LNCAP (cell line): ENCODE measurements around the gene F13A1.

Experiments
- TF ChIP-seq, protein P1 (sequence below): fragments of 450-650 bp; IDR thresholded peaks from 2 replicates; pipeline ENCODE4 v1.5.1; 2017; ENCODE audit warnings: mild to moderate bottlenecking

Gene F13A1

DNA sequence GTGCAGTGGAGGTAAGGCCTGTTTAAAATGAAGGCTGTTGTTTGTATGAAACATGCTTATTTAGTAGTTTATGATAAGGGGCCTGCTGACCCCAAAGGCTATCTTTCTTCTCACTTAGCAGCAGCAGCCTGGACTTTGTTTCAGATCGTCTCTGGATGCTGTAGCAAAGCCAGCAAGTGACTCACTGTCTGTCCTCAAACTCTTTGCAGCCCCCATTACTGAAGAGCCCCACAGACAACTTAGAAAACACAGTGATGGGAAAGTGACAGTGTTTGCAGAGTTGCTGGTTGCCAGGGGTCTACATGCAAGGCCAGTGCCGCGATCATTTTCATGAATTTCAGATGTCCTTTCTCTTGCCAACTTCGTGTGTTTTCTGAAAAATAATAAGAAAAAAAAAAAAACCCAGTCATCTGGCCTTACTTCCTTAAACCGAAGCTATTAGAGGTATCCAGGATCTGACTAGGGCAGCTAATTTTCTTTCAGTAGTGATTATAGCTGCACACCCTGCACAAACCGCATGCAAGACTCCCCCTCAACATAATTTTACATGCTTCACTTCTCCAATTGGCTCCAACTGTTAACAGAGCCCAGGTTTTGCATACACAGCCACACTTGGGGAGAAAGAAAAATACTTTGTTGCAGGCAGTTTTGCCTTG, 11.6 kb upstream of the F13A1 start:
- TF ChIP-seq, protein P1, sequence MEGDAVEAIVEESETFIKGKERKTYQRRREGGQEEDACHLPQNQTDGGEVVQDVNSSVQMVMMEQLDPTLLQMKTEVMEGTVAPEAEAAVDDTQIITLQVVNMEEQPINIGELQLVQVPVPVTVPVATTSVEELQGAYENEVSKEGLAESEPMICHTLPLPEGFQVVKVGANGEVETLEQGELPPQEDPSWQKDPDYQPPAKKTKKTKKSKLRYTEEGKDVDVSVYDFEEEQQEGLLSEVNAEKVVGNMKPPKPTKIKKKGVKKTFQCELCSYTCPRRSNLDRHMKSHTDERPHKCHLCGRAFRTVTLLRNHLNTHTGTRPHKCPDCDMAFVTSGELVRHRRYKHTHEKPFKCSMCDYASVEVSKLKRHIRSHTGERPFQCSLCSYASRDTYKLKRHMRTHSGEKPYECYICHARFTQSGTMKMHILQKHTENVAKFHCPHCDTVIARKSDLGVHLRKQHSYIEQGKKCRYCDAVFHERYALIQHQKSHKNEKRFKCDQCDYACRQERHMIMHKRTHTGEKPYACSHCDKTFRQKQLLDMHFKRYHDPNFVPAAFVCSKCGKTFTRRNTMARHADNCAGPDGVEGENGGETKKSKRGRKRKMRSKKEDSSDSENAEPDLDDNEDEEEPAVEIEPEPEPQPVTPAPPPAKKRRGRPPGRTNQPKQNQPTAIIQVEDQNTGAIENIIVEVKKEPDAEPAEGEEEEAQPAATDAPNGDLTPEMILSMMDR: no peak

DNA sequence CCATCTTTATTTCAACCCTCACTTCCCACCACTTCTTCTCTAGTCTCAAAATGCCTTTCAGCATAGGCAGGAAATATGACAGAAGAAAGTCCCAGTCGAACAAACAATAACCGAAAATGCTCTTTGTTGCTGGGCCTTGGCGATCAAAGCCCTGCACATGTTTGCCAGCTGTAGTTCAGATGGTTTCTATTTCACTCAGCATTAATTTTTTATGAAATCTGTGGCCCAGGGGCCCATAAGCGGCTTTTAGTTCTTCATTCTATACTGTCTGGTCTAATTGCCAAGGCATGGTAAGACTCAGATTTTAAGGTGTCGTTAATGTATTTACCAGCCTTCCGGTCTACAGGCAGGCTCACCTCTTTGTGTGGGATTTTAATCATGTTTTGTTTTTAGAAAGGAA, 10.9 kb upstream of the F13A1 start:
- TF ChIP-seq, protein P1: no peak

DNA sequence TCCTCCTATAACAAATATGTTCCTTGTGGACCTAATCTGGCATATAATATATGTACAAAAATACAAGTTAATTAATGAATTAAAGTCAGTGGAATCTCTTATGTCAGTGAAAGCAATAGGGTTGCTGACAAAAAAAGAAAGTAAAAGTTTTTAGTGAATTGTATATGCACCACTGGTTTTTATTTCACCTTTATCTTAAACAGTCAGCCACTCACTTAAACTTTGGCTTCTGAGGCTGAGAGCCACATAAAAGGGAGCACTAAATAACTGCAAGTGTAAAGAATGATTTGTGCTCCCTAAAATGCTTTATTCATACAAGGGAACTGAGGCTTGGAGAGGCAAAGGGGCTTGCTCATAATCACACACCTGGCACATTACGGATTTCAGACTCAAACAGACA, 9.9 kb upstream of the F13A1 start:
- TF ChIP-seq, protein P1: no peak

DNA sequence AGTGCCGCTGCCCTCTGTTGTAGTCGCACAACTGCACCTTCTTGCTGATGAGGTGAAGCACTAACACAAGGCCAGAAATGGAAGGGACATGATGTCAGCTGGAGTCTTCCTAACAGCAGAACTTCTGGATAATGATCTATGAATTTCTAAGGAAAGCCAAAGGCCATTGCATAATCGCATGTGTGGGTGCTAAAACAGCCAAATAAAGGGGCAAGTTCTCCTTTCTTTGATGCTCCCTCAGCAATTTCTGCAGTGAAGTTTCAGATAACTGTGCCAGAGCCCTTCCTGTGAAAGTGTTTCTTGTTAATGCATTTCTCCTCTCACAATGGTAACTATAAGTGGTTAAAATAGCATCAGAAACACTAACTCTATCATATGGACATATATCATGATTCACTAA, 8.0 kb upstream of the F13A1 start:
- TF ChIP-seq, protein P1: no peak

DNA sequence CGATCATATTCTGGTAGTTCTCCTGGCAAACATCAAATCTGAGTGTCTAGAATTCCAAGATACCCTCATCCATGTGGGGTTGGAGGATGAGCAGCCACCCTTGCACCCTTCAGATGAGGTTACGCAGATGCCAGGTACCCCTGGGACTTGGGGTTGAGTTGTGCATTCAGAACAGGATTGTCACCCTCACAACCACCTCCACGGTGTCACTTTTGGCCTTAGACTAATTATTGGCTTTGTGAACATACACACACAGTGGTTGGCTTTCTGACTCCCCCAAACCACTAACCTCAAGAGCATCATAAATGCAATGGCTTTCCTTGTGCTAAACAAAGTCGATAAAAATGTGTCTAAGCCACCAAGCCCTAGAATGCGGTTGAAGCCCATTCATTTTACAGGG, 2.9 kb upstream of the F13A1 start:
- TF ChIP-seq, protein P1: no peak

DNA sequence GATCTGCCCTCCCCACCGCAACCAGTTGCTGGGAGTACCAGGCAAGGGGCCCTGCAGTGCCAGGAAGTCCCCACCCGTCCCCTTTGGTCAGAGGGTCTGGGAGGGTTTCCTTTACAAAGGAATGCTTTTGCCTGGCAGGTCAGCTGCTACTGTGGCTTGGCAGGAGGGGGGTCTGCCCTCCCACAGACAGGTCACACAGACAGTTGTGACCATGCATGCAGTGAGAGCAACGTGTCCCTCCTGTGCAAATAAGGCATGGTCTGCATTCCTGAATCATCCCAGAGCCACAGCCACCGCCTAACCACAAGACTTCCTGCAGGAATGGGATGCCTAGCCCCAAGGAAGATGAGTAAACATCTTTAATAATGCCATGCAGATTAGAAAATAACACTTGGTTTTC, 439 bp upstream of the F13A1 start:
- TF ChIP-seq, protein P1: no peak

DNA sequence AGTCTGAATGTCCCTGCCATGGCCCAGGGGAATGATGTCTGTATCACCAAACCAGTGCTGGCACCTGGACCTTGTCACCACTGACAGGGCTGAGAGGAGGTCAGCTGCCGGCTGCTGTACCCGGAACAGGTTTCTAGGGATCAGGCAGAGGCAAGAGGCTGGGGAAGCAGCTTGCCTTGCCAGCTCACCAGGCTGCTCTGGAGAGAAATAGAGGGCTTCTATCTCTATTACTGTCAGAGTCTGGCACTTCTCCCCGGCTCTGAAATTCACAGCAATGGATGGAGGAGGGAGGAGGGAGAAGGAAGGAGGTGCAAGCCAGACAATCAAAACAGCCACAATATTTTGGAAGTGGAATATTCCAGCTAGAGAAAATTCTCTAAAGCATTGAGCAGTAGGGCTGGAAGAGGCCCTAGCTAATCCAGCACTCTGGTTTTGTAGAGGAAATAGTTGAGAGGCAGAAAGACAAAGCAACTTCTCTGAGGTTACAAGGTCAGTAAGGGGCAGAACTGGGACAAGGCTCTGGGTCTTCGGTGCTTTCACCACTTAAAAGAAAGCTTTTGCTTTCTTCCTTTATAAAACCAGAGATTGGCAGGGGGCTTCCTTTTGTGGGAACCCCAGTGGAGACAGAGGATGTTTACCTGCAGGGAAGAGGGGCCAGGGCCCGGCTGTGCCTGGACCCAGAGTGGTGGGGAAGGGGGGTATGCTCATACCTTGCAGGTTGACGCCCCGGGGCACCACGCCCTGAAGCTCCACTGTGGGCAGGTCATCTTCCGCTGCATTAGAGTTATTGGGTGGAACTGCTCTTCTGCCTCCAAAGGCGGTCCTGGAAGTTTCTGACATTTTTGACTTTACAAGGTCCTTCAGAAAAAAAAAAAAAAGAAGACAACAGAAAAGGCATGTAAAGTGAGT, 2.4 kb downstream of the F13A1 start:
- TF ChIP-seq, protein P1: no peak
